NCI-H1694 (cell line): Measurements from ENCODE around the gene SLC2A13.
"Not testable (repeated sequence)": the region's sequence is repeated elsewhere in the genome, so short reads cannot be mapped to it uniquely, and the experiment has no call there.

Source experiments
- DNase-seq: peaks from one replicate; lab custom pipeline; 2025; lab: John Stamatoyannopoulos, UW

The SLC2A13 gene

DNA sequence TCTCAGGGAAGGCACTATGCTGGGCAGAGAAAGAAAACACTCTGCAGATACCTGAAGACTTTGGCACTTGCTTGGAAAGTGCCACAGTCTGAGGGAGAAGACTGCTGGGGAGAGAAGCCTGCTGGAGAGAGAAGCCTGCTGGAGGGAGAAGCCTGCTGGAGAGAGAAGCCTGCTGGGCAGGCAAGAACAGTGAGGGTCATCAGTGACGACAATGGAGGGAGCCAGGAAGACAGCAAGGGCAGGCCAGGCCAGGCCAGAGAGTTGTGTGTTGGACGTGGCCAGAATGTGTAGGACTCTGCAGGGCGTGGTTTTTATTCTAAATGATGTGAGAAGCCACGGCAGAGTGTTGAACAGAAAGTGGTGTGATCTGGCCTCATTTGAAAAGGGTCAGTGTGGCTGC, 301.0 kb downstream of the SLC2A13 start:
- DNase-seq: no peak

DNA sequence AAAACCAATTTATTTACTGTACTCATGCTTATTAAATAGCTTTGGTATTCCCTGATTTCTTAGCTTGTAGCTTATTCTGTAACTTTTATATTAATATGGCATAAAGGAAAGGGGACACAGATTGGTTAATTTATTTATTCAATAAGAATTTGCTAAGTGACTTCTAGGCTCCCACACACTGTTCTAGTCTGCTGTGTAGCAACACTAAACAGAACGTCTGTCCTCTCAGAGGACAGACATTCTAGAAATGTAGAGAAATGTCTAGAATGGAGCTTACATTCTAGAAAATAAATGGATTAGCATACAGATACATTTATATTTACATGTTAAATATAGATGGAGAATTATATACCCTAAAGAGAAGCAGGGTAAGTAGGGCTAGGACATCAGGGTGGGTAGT, 301.4 kb downstream of the SLC2A13 start:
- DNase-seq: no peak

DNA sequence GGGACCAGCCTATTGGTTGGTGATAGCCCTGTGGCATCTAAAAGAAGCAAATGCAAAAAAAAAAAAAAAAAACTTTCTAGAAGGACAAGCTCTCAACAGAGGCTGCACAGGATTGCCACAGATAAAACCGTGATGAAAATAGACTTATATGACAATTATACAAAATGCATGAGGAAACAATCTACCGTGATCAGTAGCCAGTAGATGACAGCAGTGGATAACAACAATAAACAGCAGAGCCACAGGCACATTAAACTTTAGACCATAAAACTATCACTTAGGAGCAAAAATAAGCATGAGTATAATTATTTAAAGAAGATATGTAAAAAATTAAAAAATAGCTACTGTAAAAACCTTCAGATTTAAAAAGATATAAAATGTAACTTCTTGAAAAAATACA, 302.7 kb downstream of the SLC2A13 start:
- DNase-seq: no peak

DNA sequence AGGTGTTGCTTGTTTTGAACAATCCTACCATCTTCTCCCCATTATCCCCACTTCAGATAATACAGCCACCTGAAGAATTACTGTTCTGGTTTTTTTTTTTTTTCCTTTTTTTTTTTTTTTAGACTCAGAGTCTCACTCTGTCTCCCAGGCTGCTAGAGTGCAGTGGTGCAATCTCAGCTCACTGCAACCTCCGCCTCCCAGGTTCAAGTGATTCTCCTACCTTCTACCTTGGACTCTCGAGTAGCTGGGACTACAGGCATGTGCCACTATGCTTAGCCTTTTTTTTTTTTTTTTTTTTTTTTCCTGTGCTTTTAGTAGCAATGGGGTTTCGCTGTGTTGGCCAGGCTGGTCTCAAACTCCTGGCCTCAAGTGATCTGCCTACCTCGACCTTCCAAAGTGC, 306.9 kb downstream of the SLC2A13 start:
- no peak for DNase-seq

DNA sequence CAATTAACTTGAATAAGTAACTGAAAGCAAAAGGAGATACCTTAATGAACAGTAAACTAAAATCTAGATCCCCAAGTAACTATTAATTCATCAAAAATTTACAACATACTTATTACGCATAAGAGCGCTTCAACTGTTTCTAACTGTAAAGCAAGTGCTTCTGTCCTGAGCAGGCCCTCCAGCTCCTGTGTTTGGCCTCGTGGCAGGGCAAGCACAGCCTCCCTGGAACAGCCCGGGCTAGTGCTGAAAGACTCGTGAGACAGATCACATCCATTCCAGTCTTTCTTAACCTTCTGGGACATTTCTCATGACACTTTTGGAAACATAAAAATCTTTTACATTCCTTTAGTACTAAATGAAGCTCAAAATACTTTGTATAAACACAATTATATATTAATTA, 307.5 kb downstream of the SLC2A13 start:
- no peak for DNase-seq

DNA sequence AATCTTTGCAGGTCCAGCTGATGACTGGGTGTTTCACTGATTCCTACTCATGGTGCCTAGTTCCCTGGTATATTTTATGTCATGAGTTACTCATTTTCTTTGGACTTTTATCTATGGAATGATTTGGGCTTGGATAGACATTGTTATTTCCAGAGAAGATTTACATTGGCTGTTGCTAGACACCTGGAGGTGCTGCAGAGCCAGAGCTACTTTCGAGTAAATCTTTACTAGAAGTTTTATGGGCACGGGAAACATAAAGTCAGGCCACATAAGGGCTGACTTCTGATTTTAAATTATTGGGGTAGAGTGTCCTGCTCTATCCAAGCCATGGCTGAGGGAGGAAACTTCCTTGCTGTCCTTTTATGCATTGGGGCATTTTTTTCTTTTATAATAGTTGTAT, 310.4 kb downstream of the SLC2A13 start:
- DNase-seq: no peak

DNA sequence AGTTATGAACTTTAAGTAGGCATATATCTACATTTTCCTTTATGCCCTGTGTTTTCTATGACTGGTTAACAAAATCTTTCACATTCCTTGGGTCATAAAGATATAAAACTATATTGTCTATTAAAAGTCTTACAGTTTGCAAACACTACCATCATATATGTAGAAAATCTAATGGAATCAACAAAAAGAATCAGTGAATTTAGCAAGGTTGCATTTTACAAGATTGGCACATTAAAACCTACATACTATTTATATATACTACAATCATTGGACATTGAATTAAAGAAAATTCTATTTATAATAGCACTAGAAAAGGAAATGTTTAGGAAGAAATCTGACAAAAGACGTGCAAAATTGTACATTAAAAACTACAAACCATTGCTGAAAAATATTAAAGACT, 312.9 kb downstream of the SLC2A13 start:
- no peak for DNase-seq

DNA sequence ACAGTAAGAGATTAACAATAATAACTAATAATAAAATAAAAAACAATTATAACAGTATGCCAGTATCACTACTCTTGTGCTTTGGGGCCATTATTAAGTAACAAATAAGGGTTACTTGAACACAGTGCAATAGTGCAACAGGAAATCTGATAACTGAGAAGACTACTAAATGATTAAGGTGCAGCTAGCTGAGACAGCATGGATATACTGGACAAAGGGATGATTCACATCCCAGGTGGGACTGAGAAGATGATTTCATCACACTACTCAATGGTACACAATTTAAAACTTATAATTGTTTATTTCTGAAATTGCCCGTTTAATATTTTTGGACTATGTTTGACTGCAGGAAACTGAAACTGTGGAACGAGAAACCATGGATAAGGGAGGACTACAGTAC, 317.6 kb downstream of the SLC2A13 start:
- no peak for DNase-seq

DNA sequence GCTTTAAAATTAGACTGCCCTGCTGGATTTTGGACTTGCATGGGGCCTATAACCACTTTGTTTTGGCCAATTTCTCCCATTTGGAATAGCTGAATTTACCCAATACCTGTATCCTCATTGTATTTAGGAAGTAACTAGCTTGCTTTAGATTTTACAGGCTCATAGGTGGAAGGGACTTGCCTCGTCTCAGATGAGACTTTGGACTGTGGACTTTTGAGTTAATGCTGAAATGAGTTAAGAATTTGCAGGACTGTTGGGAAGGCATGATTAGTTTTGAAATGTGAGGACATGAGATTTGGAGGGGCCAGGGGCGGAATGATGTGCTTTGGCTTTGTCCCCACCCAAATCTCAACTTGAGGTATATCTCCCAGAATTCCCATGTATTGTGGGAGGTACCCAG, 320.1 kb downstream of the SLC2A13 start:
- DNase-seq: not testable (repeated sequence)

DNA sequence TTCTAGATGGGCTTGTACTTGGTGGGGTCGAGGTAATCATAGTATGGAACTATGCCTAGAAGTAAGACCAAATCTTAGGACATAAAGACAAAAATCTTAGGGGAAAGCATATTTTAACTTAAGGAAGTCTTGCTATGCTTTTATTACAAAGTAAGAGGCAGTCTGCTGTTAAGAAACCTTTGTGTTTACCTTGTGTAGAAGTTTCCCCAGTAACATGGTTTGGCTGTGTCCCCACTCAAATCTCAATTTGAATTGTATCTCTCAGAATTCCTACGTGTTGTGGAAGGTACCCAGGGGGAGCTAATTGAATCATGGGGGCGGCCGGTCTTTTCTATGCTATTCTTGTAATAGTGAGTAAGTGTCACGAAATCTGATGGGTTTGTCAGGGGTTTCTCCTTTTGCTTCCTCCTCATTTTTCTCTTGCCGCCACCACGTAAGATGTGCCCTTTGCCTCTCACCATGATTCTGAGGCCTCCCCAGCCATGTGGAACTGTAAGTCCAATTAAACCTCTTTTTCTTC, 323.8 kb downstream of the SLC2A13 start:
- no peak for DNase-seq

DNA sequence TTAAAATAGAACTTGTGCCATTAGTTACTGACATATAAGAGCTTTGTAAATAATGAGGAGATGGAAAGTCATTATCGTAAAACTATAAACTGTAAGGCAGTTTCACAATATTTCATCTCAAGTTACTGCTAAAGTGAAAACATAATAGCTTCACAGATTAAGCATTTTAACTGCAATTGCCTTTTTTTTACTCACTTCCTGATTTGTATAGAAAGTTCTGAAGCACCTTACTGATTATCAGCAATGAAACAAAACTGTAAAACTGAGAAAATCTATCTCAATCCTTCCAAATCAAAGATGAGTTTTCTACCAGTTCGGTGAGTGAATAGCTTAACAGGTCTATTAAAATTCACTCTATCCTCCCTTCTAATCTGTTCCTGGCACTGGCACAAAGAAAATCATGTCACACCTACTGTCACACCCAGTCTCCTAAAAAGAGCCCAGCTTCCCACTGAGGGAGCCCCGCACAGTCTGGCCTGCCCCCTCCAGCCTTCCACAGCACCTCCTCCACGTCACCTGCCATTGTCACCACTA, 324.9 kb downstream of the SLC2A13 start:
- DNase-seq: no peak

DNA sequence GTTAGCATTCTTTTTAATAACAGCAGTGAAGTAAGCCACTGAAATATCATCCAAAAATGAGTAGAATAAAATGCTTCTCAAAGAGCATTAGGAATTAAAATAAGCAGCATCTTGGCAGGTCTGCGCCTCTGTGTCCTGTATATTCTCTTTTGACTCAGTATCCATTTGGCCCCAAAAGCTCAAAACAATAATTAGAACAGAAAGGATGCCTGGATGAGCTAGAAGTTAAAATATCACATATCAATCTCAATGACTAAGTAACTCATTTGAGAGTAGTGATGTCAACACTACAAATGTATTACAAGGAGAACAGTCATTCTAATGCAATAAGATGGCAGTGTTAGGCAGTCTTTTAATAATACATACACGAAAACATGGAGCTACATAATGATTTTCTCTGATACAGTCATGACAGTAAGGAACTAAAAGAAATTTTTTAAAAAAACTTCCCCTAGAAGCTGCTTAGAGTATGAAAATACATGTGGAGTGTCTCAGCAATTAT, 325.4 kb downstream of the SLC2A13 start:
- no peak for DNase-seq

DNA sequence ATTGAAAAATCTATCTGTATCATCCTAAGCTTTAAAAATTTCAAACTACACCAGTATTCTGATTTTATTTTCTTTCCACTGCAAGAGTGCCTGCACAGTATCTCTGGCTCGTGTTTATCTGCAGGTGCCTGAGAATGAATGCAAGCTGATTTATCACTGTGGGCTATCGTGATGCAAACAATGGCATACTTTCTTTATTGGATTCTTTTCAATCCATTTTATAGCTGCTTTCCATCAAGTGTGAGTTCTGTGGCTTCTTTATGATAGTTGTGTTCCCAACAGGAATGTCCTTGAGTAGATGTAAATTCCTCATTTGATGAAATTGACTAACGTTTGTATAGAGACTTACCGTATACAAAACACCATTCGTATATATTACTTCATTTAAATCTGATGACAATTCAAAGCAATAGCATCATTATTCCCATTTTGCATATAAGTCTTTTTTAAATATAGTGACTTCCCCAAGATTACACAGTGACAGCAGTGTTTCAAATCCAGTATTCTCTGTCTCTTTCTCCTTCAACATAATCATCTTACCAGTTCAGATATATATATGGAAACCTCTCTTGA, 326.0 kb downstream of the SLC2A13 start:
- DNase-seq: no peak

DNA sequence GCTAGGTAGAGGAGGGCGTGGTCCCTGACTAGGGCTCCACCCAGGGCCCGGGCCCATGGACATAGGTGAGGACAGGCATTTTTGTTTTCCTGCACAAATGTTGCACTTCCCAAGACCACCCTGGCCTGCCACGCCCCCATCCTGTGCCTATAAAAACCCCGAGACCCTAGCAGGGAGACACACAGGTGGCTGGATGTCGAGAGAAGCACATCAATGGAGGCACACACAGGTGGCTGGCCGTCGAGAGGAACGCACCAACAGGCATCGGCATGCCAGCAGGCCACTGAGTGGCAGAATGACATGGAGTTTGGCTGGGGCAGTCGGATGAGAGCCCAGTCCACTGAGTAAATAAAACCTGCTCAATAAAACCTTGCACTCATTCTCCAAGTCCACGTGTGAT, 328.4 kb downstream of the SLC2A13 start:
- DNase-seq: no peak

DNA sequence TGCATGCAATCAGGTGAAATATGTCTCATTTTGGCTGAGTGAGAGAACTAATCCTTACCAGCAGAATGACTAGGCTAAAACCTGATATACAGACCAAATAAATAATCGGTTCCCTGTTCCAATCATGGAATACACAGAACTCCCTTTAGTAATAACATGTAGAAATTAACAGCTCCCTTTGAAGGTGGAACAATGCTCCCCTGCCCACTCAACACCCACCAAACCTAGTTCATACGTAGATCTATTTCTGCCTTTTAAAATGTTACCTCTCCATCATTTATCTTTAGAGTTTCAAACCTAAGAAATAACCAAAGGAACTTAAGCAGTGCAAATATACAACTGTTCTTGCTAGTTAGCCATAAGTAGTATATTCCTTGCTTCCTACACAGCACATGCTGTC, 332.6 kb downstream of the SLC2A13 start:
- no peak for DNase-seq

DNA sequence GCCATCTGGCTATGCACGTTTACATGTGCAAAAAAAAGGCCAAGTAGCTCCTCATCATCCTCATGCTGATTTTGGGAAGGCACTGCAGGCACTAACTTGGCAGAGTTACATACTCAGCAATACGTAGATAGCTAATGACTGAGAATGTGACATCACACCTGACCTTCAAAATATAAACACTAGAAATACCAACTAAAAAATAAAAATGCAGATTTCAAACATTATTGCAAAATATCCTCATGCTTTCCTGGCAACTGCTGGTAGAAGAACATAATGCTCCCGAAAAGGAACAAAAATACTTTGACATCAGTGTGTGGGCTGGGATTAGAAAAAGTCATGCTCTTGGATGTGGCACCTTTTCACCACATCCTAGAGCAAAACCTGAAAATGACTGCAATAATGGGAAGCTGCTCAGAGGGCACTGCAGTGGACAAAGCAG, 333.0 kb downstream of the SLC2A13 start:
- no peak for DNase-seq

DNA sequence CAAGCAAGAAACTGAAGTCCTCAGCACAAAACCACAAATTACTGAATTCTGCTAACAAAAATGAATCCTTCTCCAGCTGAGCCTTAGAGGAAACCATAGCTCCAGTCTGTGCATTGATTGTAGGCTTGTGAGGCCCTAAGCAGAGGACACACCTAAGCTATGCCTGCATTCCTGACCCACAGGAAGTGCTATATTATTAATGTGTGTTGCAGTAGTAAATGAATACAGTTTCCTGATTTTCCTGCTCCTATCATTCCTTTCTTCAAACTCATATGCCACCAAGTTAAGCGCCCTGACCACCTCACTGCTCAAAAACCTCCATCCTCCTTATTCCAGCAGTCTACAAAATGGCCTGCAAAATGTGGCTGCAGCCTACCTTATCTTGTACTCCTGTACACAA, 334.4 kb downstream of the SLC2A13 start:
- DNase-seq: no peak

DNA sequence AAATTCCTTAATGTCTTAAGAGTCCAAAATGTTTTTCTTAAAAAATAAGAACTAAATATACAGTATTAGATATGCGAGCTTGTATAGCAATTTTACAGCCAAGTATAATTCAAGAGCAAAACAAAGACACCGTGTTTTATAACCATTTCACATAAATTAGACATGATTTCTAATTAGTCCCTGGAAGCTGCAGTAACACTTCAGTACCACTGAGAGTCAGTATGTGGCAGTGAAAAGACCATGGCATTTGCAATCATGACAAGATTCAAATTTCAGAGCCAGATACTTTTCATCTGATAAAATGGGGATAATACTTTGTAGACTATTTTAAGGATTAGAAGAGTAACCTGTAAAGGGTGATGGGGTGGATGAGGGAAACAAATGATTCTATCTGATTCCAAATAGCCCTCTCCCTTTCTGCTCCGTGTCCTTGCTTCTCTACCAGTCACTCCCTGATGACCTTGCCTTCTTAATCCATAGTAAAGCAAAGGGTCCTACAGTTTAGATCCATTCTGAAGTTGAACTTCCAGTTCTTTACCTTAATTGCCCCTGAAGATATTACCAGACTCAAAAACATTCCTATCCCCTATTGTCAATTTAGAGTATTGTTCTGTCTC, 340.8 kb downstream of the SLC2A13 start:
- DNase-seq: peak; percentile 8

DNA sequence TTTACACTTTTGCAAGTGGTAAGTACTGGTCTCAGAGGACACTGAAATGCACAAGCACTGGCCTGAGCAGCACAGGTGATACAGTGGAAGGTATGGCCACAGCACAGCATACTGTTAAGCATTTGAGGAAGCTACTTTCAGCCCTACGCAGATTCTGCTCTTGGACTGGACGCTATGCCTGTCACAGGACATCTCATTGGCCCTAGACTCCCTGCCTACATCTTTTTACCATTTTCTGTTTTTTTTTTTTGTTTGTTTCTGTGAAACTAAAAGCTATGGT, 342.1 kb downstream of the SLC2A13 start:
- DNase-seq: no peak

DNA sequence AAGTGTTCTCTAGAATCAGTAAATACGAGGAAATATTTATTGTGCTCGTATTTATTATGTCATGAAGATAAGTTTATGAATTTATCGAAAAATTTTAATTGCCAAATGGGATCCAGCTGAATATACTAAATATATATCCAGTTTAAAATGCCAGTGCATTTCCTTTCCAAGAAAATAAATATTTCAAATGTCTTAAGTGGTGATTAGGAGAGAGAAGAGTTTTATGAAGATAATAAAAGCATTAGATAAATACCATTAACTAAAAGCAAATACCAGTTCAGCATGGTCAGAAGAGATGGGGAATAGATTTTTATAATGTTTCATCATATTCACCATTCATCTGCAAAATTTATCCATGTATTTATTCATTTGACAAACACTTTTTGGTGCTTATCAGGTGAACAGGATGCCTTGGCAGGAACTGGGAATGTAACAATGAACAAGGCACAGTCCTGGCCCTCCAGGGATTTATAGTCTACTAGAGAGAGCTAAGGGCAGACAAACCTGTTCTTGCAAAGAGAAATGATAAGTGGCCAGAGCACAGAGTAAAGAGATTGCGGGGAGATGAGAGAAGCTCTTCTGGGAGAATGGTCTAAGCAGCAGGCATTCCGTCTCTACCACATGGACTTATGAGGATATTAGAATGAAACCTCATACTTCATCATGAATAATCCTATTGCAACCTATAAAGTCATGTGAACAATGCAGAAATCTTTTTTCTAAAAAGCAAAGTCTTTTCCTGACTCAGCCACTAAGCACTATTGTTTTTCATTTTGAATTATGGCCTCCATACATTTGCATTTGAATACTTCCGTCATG, 342.6 kb downstream of the SLC2A13 start:
- DNase-seq: no peak

DNA sequence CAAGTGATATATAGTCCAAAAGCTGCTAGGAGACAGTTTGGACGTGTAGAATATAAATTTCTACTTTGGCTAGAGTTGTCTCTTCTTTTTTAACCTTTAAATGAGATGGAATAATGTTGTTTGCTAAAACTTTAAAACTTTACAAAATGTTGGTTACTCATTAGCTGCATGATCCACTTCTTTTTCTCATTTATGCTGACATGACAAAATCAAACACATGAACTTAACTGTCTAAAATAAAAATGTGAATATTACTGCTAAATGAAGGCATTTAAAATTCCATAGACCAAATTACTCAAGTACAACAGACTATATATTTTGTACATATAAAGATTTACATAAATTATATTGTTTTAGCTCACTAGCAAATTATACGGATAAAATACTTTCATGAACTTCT, 350.4 kb downstream of the SLC2A13 start:
- no peak for DNase-seq

DNA sequence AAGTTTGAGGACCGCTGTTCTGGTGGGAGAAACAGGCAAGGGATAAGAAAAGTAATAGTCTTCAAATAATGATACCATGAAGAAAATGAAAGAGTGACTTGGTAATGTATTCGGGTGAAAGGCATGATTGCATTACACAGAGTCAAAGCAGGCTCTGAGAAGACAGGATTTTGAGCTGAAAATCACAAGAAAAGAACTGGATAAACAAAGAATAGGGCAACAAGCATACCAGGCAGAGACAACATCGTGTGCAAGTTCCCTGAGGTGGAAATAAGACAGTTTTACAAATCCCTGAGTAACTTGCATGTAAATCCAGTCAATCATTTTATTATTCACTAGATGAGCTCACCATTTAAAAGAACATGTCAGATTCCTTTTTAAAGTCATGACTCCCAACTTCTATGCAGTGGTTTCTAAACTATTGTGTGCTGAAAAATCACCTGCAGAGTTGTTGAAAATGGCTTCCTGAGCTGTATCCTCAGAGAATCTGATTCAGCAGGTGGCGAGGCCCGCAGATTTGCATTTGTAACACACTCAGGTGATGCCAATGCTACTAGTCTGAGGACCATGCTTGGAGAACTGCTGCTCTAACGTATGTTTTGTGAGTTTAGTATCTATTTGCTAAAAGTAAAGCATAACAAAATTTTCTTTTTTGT, 353.3 kb downstream of the SLC2A13 start:
- DNase-seq: no peak
